ENCODE measurements around the gene KCNS1. TPM values are rescaled to one million over a fixed set of nuclear protein-coding genes. Genes with fewer than 3 reads are reported as not detected.
"Not testable (repeated sequence)": the region's sequence is repeated elsewhere in the genome, so short reads cannot be mapped to it uniquely, and the experiment has no call there.

KCNS1 gene
- total and polyA plus RNA-seq, 8 donors = 0.04 to 1.3 (median 0.09) TPM; not detected in 1

GRCh38 chr20:45066372-45066771, 34.6 kb downstream of the KCNS1 start:
- TF ChIP-seq, protein P1, sequence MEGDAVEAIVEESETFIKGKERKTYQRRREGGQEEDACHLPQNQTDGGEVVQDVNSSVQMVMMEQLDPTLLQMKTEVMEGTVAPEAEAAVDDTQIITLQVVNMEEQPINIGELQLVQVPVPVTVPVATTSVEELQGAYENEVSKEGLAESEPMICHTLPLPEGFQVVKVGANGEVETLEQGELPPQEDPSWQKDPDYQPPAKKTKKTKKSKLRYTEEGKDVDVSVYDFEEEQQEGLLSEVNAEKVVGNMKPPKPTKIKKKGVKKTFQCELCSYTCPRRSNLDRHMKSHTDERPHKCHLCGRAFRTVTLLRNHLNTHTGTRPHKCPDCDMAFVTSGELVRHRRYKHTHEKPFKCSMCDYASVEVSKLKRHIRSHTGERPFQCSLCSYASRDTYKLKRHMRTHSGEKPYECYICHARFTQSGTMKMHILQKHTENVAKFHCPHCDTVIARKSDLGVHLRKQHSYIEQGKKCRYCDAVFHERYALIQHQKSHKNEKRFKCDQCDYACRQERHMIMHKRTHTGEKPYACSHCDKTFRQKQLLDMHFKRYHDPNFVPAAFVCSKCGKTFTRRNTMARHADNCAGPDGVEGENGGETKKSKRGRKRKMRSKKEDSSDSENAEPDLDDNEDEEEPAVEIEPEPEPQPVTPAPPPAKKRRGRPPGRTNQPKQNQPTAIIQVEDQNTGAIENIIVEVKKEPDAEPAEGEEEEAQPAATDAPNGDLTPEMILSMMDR (IDR thresholded peaks at IDR 0.05) = no peak
- Histone ChIP-seq H3K36me3 (no peaks in the 10 kb centered on the region), H3K4me1 (no peaks in the 10 kb centered on the region), H3K9me3 (no peaks in the 10 kb centered on the region), H3K4me3 (no peak overlapping the region), H3K27ac (no peak overlapping the region), H3K27me3 (no peaks in the 10 kb centered on the region)
- no peak for DNase-seq
- FAIRE-seq = no peak
- no peak for ATAC-seq
- WGBS, 2 donors = 75 to 81% methylated on average over 7 of the region's 7 CpGs
- intact Hi-C loops (cut with DNase I) = no loop called here

- no peak overlapping the region for H3K27ac ChIP-seq
- no peak overlapping the region for H3K4me3 ChIP-seq
- intact Hi-C loops (cut with DNase I) = no loop called here
- TF ChIP-seq, protein P1 (IDR thresholded peaks at IDR 0.05) = no peak
- no peak for DNase-seq
- H3K36me3 ChIP-seq = no peaks in the 10 kb centered on the region
- no peaks in the 10 kb centered on the region for H3K27me3 ChIP-seq
- no peak for ATAC-seq
- H3K4me1 ChIP-seq = no peaks in the 10 kb centered on the region
- no peaks in the 10 kb centered on the region for H3K9me3 ChIP-seq
- FAIRE-seq = no peak
Measured at GRCh38 chr20:45064812-45065211, 36.1 kb downstream of the KCNS1 start.

DNA sequence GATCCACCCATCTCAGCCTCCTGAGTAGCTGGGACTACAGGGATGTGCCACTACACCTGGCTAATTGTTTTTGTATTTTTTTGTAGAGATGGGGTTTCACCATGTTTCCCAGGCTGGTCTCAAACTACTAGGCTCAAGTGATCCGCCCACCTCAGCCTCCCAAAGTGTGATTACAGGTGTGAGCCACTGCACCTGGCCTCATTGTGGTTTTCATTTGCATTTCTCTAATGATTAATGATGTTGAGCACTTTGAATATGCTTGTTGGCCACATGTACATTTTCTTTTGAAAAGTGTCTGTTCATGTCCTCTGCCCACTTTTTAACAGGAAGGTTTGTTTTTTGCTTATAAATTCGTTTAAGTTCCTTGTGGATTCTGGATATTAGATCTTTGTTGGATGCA, 37.8 kb downstream of the KCNS1 start:
- H3K27ac ChIP-seq; H3K36me3 ChIP-seq; H3K27me3 ChIP-seq; H3K4me3 ChIP-seq; H3K4me1 ChIP-seq; FAIRE-seq; ATAC-seq; DNase-seq; H3K9me3 ChIP-seq; intact Hi-C loops (cut with DNase I): not testable (repeated sequence)
- WGBS, 2 donors = 91% methylated on average over 2 of the region's 2 CpGs

DNA sequence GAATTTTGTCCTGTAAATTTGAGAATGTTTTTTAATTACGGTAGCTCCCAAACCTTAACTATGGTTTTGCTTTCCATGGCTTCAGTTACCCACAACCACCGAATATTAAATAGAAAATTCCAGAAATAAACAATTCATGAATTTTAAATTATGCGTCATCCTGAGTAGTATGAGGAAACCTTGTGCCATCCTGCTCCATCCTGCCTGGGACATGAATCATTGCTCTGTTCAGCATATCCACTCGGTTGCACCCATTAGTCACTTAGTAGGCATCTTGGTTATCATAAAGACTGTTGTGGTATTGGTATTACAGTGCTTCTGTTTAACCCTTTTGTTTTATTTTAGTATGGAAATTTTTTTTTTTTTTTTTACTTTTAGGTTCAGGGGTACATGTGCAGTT, 39.7 kb downstream of the KCNS1 start:
- Histone ChIP-seq H3K4me3 (no peak overlapping the region), H3K9me3 (no peaks in the 10 kb centered on the region), H3K27me3 (no peaks in the 10 kb centered on the region), H3K27ac (no peak overlapping the region), H3K4me1 (no peaks in the 10 kb centered on the region), H3K36me3 (no peaks in the 10 kb centered on the region)
- TF ChIP-seq, protein P1 (IDR thresholded peaks at IDR 0.05) = no peak
- WGBS, 2 donors = 90 to 95% methylated on average over 4 of the region's 4 CpGs
- DNase-seq = no peak
- intact Hi-C loops (cut with DNase I) = no loop called here
- no peak for ATAC-seq
- FAIRE-seq = no peak

DNA sequence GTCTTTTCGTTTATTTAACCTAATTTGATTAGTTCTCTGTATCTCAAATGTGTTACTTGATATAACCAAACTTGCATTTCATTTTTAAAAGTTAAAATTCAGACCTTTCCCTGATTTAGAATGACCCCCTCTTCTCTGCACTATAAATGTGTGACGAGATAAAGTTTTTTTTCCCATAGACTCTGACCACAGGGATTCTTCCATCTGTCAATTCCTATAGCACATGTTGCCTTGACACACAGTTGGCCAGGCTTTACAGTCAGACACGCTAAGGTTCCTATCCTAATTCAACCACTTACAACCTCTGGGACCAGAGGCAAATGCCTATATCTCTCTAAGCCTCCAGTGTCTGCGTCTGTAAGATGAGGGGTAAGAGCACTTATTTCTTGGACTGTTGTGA, 40.6 kb downstream of the KCNS1 start:
- H3K9me3 ChIP-seq = no peaks in the 10 kb centered on the region
- FAIRE-seq = no peak
- no peaks in the 10 kb centered on the region for H3K36me3 ChIP-seq
- intact Hi-C loops (cut with DNase I) = no loop called here
- no peaks in the 10 kb centered on the region for H3K27me3 ChIP-seq
- H3K4me1 ChIP-seq = no peaks in the 10 kb centered on the region
- DNase-seq = no peak
- no peak overlapping the region for H3K4me3 ChIP-seq
- H3K27ac ChIP-seq = no peak overlapping the region
- TF ChIP-seq, protein P1 (IDR thresholded peaks at IDR 0.05) = no peak
- ATAC-seq = no peak
- 87 to 89% methylated on average over 4 of the region's 4 CpGs for whole genome bisulfite sequencing, 2 donors
